GM12801 (cell line): Measurements from ENCODE around the gene AMELX.

Experiments used
- CTCF ChIP-seq: IDR thresholded peaks from one replicate; pipeline ENCODE4 v1.5.1; 2011; ENCODE audit warnings: control low read depth; ENCODE audit not compliant: insufficient read length; ENCODE audit errors: extremely low read depth

Gene AMELX

GRCh38 chrX:11347300-11347699, 54.1 kb downstream of the AMELX start:
- TF ChIP-seq CTCF: no peak

GRCh38 chrX:11349020-11349419, 55.8 kb downstream of the AMELX start:
- no peak for TF ChIP-seq CTCF

- no peak for TF ChIP-seq CTCF
These were observed 56.6 kb downstream of the AMELX start for GRCh38 chrX:11349661-11350337.
